RWPE2 (cell line): ENCODE measurements around the gene SAC3D1.
A peak's percentile ranks its signal among the peaks of the same experiment; 100 is the strongest.

Experiments used
- ATAC-seq: fragments of 200-7000 bp; cut with Tn5 transposase; 3 replicates; pipeline ENCODE4 v1.9.1; 2021; ENCODE audit warnings: low read depth
- DNase-seq: peaks from one replicate; pipeline ENCODE4 v3.0.0-alpha.2; 2020; ENCODE audit warnings: low spot score
- H3K27ac ChIP-seq: fragments of 450-650 bp; 2 replicates; pipeline ENCODE4 v1.5.1; 2017; ENCODE audit warnings: mild to moderate bottlenecking; ENCODE audit not compliant: poor library complexity, severe bottlenecking
- H3K27me3 ChIP-seq: fragments of 250-450 bp; sonication (Bioruptor Pico); 2 replicates; pipeline ENCODE4 v1.5.1; 2021; ENCODE audit warnings: mild to moderate bottlenecking, moderate library complexity; ENCODE audit not compliant: insufficient read depth, poor library complexity, severe bottlenecking
- H3K36me3 ChIP-seq: fragments of 250-450 bp; sonication (Bioruptor Pico); 2 replicates; pipeline ENCODE4 v1.5.1; 2020; ENCODE audit warnings: low read depth, mild to moderate bottlenecking, moderate library complexity
- H3K4me1 ChIP-seq: fragments of 250-450 bp; sonication (Bioruptor Pico); 2 replicates; pipeline ENCODE4 v1.5.1; 2021; ENCODE audit warnings: mild to moderate bottlenecking, moderate library complexity; ENCODE audit not compliant: insufficient read depth, poor library complexity, severe bottlenecking
- H3K4me3 ChIP-seq: fragments of 250-450 bp; sonication (Bioruptor Pico); 2 replicates; pipeline ENCODE4 v1.5.1; 2021; ENCODE audit warnings: mild to moderate bottlenecking, moderate library complexity; ENCODE audit not compliant: severe bottlenecking
- H3K9me3 ChIP-seq: fragments of 250-450 bp; sonication (Bioruptor Pico); 2 replicates; pipeline ENCODE4 v1.5.1; 2021; ENCODE audit warnings: mild to moderate bottlenecking, moderate library complexity; ENCODE audit not compliant: severe bottlenecking
- TF ChIP-seq, protein P1 (sequence below): fragments of 450-650 bp; IDR thresholded peaks from one replicate; pipeline ENCODE4 v1.5.1; 2017; ENCODE audit warnings: mild to moderate bottlenecking, moderate library complexity; ENCODE audit not compliant: poor library complexity, severe bottlenecking

The SAC3D1 gene

GRCh38 chr11:65077451-65077850, 36.4 kb downstream of the SAC3D1 start:
- DNase-seq (no peak), ATAC-seq (peak; percentile 21; the same call in 1 of the 3 replicates)
- H3K36me3 ChIP-seq, result peaks cover 54% of the 10 kb centered on the region
- no peaks in the 10 kb centered on the region for H3K27me3 ChIP-seq
- H3K27ac ChIP-seq, result no peak overlapping the region
- H3K9me3 ChIP-seq, result no peaks in the 10 kb centered on the region
- H3K4me3 ChIP-seq, result no peak overlapping the region
- peaks cover 1% of the 10 kb centered on the region for H3K4me1 ChIP-seq
- TF ChIP-seq, protein P1, sequence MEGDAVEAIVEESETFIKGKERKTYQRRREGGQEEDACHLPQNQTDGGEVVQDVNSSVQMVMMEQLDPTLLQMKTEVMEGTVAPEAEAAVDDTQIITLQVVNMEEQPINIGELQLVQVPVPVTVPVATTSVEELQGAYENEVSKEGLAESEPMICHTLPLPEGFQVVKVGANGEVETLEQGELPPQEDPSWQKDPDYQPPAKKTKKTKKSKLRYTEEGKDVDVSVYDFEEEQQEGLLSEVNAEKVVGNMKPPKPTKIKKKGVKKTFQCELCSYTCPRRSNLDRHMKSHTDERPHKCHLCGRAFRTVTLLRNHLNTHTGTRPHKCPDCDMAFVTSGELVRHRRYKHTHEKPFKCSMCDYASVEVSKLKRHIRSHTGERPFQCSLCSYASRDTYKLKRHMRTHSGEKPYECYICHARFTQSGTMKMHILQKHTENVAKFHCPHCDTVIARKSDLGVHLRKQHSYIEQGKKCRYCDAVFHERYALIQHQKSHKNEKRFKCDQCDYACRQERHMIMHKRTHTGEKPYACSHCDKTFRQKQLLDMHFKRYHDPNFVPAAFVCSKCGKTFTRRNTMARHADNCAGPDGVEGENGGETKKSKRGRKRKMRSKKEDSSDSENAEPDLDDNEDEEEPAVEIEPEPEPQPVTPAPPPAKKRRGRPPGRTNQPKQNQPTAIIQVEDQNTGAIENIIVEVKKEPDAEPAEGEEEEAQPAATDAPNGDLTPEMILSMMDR, result no peak

- no peaks in the 10 kb centered on the region for H3K9me3 ChIP-seq
- no peak overlapping the region for H3K4me3 ChIP-seq
- no peak for DNase-seq
- H3K4me1 ChIP-seq, result peaks cover 7% of the 10 kb centered on the region
- H3K27ac ChIP-seq, result no peak overlapping the region
- TF ChIP-seq, protein P1, result peak; percentile 52
- H3K27me3 ChIP-seq, result no peaks in the 10 kb centered on the region
- ATAC-seq, result peak; percentile 66
- peaks cover 61% of the 10 kb centered on the region for H3K36me3 ChIP-seq
Measured at GRCh38 chr11:65078151-65078550, 37.1 kb downstream of the SAC3D1 start.

DNA sequence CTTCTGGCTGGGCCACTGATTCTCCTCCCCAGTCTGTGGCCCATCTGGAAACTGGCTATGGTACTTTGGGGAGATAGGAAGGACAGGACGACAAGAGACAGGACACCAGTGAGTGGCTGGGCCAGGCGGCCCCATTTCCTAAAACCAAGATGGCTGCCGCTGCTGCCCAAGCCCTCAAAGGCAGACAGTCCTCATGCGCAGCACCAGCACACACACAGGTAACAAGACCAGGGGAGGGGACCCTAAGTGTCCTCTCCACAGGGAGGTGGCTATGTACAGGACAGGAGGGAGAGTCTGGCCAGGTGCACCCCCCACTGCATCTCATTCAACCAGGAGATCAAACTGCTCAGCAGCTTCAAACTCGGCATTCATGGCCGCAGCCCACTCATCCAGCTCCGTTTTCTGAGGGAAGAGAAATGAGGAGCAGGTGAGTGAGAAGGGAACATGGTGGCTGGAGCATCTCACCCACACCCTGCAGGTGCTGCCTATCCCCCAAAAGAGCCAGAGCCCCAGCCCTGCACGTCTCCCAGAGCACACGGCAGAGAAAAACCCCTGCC, 37.9 kb downstream of the SAC3D1 start:
- Histone ChIP-seq H3K4me1 (peaks cover 7% of the 10 kb centered on the region), H3K27ac (no peak overlapping the region), H3K4me3 (no peak overlapping the region), H3K9me3 (no peaks in the 10 kb centered on the region), H3K36me3 (peaks cover 61% of the 10 kb centered on the region), H3K27me3 (no peaks in the 10 kb centered on the region)
- DNase-seq (no peak), ATAC-seq (no peak)
- TF ChIP-seq, protein P1, result no peak

GRCh38 chr11:65083134-65083833, 42.3 kb downstream of the SAC3D1 start:
- Histone ChIP-seq H3K27me3 (no peaks in the 10 kb centered on the region), H3K36me3 (peaks cover 70% of the 10 kb centered on the region), H3K4me3 (peak overlapping the region; percentile 78), H3K9me3 (no peaks in the 10 kb centered on the region), H3K27ac (peak overlapping the region; percentile 65), H3K4me1 (peaks cover 13% of the 10 kb centered on the region)
- DNase-seq, result no peak
- no peak; the same call in 2 of the 3 replicates for ATAC-seq
- TF ChIP-seq, protein P1, result no peak
